NCI-H1436 treated with DMSO at 0.1 percent for 48 hours (cell line): ENCODE data around the gene YPEL1.
"Not testable (repeated sequence)": the region's sequence is repeated elsewhere in the genome, so short reads cannot be mapped to it uniquely, and the experiment has no call there.

Experiments used
- DNase-seq: peaks from one replicate; lab custom pipeline; 2025; lab: John Stamatoyannopoulos, UW

Gene YPEL1

GRCh38 chr22:21699643-21700042 is 36.0 kb downstream of the YPEL1 start:
- DNase-seq: no peak

GRCh38 chr22:21698430-21699329 is 36.9 kb downstream of the YPEL1 start:
- DNase-seq: no peak

DNA sequence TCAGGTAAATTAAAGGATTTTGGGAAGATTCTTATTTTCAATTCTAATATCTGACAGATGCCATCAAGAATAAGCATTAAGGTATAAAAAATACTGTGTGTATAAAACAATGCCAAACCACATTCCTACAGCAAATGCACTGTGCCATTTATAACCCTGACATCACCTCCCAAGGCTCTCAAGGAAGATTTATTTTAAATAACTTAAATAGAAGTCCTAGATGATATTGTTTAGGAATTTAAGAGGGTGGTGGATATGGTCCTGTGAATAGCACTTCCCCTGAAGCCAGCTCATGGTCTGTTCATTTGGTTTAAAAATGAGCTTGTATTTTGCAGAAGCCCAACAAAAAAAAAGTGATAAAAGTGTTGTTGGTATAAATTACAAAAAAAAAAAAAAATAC is 37.7 kb downstream of the YPEL1 start:
- no peak for DNase-seq

DNA sequence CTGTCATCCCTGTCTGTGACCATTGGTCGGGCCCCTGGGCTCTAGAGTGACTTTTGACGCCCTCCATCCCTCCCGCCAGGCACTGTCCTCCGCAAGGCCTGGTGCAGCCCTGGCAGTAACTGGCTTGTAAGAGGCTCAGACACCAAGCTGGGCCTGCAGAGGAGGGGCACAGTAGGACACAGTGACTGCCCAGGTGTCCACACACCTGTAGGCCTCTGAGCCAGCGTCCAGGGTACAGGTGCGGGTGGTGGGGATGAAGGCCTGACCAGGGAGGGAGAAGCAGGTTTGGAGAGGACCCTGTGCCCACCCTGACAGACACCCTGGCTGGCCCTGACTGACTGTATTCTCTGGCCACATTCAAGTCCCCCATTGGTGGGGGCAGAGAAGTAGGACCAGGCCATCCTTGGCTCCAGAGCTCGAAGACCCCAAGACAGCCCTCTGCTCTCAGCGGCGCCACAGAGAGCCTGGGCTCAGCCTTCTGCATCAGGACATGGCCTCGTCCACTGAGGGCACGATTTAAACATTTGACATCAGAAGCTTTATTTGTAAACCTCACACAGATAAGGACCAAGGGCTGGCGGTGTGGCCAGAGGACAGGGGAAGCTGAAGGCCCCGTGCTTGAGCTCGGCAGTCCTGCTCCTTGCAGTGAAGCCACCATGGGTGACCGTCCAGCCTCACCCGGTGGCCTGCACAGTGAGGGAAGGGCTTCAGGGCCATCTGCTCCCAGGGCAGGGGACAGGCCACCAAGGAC is 38.4 kb downstream of the YPEL1 start:
- DNase-seq: no peak

GRCh38 chr22:21696115-21696514 is 39.5 kb downstream of the YPEL1 start:
- DNase-seq: no peak

- no peak for DNase-seq
Observed at GRCh38 chr22:21695430-21696085, 40.0 kb downstream of the YPEL1 start.

DNA sequence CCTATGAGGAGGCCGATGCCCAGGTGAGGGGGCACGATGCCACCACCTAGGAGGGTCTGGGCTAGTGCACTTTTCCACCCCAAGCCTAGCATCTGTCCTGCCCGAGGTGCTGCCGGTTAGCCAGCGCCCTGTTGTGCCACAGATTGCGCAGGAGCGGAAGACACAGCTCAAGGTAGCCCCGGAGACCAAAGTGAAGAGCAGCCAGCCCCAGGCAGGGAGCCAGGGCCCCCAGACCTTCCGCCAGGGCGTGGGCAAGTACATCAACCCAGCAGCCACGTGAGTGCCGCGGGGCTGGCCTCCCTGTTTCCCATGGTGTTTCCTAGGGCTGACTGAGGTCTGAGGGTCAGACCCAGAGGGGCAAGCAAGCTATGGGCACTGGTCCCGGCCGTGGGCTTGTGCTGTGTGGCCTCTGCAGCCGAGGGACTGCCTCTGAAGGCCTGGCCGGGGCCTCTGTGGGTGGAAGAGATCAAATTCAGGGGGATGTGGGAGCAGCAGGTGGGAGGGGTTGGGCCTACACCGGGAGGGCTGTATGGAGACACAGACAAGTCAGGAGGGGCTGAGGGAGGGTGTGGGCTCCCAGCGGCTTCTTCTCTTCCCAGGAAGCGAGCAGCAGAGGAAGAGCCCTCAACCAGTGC is 40.7 kb downstream of the YPEL1 start:
- DNase-seq: no peak

DNA sequence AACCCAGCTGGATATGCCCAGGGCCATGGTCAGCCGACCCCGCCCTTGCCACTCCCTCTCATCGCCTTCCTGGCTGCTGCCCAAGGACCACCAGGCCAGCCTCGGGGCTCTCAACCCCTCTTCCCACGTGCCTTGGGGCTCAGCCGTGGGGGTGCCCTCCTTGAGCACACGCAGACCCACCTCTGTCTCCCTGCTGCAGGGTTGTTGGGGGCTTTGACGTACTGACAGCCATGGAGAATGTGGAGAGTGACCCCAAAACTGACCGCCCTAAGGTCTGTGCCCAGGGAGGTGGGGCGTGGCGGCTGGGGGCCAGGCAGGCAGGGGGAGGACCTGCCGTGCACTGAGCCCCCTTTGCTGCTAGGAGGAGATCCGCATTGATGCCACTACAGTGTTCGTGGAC is 41.2 kb downstream of the YPEL1 start:
- no peak for DNase-seq

DNA sequence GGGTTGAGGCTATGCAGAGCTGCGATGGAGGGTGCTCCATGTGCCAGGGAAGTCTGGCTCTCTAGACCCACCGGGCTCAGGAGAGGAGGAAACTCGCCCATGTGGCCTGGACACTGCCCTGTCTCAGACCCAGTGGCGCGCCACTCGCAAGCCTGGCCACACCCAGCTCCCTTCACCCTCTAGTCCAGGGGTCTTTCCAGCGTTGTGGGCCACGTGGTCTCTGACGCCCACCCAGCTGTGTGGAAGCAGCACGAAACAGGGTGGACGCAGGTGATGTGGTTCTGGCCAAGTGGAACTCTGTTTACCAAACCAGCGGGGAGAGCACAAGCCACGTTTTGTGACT is 41.6 kb downstream of the YPEL1 start:
- no peak for DNase-seq

DNA sequence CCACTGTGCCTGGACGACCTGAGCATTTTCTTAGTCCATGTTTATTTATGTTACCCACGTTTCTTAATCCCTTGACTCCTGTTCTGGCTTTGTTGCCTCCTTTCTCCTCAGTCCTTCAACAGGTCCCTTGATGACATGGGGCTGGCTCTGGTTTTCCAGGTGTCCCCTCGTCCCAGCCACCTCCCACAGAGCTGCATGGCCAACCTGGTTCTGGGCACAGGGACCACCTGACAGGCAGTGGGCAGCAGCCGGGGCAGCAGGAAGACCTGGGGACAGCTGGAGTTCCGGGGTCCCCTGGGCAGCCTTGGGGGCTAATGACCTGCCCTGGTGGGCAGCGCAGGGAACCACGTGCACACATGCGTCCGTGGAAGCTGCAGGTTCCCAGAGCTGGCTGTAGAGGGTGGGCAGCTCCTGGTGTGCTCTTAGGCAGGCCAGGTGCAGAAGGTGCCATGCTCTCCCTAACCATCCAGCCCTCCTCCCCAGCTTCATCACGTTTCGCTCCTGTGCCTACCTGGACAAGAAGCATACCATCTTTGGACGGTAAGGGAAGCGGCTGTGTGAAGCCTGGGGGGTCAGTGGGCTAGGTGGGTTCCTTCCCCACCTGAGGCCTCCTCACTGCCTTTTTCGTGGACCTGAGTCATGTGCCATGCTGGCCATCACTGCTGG is 42.1 kb downstream of the YPEL1 start:
- no peak for DNase-seq

- not testable (repeated sequence) for DNase-seq
Observed at GRCh38 chr22:21692856-21693255, 42.7 kb downstream of the YPEL1 start.

- no peak for DNase-seq
Observed at GRCh38 chr22:21691816-21692215, 43.8 kb downstream of the YPEL1 start.

DNA sequence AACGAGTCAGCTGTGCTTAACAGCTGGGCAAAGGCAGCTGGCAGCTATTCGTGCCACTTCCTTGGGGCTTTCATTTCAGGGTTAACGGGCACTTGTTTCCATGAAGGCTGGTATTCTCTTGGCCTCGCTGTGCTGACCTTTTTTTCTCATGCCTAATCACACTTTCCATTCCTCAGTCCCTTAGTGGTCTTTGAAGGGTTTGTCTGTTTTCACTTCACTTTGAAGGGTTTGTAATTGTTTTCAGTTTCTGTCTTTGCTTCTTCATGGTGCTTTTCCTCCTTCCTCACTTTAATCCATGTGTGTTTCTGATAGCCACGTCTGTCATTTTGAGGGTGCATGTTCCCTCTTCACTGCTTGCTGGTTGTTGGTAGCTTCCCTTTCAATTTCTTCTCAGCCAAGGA is 45.2 kb downstream of the YPEL1 start:
- no peak for DNase-seq

DNA sequence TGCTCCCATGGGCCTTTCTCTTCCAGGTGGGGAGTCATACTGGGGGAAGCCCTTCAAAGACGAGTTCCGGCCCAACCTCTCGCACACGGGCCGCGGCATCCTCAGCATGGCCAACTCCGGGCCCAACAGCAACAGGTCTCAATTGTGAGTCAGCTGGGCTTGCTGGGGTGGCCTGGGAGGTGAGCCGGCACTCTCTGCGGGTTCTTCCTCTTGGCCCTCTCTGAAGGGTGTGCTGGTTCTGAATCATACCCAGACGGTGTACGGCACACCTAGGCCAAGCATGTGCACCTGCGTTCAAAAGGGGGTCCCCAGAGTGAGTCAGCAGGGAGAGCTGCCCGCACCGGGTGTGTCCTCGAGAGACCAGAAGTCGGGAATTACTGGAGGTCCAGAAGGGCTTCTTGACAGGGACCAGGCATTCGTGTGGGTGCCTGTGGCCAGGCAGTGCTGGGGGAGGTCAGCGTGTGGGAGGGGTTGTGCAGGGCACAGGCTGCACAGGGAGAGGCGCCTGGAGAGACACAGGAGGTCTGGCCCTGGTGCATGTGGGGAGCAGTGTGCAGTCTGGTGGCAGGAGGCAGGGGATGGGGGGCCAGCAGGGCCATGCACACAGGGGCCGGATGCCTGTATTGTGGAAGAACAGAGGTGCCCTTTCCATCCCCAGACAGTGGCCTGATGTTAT is 46.8 kb downstream of the YPEL1 start:
- DNase-seq: no peak

DNA sequence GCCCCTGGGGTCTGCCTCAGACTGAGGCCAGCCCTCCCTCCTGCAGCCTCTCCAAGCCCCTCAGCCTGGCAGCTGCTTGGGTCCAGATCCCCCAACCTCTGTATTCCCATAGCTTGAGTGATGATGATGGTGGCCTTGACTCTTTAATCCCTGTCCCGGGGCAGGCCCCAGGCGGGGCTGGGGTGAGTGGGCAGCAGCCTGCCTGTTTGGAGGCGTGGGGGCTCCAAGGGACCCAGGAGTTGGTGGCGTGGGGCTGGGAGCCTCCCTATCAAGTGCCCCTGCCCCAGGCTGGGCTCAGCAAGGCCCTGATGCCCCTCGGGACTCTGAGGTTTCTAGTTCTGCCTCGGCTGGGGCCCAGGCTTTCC is 47.3 kb downstream of the YPEL1 start:
- DNase-seq: no peak

DNA sequence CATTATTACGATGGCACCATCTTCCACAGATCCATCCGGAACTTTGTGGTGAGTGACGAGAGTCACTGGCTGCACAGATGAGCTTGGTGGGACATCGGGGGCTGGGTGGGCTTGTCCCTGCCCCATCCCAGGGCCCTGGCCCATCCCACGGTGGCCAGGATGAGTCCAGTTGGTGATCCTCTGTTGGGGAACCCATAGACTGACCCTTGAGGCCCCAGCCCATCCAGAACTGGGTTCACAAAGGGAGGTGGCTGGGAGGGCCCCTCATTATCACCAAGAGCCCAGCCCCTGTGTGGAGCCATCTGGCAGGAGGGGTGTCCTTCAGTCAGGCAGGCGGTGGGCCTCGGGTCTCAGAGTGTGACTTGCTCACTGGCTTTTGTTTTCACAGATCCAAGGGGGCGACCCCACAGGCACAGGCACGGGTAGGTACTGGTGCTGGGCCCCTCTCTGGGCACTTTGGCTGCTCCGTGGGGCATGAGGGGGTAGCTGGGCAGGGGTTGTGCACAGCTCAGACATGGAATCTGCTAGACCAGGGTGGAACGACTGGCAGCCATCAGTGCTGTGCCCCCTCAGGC is 47.8 kb downstream of the YPEL1 start:
- no peak for DNase-seq

DNA sequence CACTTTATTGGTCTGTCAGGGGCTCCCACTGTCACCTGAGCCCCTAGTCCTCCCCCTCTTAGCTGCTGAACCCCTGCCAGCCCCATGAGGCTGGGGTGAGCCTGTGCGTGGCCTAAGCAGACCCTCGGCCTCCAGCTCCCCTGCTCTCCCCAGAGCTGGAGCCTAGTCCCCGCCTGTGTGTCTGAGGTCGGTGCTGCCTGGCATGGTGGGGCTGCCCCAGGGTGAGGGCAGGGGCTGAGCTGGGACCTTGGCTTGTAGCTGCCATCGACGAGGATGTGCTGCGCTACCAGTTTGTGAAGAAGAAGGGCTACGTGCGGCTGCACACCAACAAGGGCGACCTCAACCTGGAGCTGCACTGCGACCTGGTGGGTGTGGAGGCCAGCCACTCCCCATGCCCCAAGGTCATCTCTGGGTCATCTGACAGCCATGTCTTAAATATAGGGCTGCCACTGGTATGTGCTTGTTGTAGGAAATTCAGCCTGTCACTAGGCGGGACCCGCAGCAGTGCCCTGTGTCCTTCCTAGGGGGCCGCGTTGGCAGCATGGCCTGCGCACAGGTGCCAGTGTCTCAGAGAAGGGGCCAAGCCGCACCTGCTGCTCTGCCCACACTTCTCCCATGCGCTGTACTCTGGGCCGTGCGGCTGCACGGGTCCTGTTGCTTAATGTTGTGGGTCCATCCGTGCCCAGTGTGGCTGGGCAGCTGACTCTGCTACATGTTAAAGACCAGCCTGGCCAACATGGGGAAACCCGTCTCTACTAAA is 48.8 kb downstream of the YPEL1 start:
- DNase-seq: no peak

DNA sequence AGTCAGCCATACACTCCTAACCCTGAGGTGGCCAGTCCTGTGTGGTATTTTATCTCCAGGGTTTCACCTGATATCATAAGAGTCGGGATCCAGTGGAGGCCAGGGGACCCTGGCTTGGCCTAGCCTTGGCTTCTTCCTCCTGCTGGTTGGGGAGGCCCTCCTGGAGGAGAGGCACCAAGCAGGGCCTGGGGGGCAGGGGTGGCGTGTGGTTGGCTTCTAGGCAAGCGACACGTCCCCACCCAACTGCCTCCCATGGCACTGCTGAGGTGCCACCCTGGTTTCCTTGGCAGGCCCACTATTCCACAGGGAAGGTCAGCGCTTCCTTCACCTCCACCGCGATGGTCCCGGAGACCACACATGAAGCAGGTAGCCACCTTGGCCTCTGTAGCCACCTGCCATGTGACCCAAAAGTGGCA is 49.4 kb downstream of the YPEL1 start:
- no peak for DNase-seq

DNA sequence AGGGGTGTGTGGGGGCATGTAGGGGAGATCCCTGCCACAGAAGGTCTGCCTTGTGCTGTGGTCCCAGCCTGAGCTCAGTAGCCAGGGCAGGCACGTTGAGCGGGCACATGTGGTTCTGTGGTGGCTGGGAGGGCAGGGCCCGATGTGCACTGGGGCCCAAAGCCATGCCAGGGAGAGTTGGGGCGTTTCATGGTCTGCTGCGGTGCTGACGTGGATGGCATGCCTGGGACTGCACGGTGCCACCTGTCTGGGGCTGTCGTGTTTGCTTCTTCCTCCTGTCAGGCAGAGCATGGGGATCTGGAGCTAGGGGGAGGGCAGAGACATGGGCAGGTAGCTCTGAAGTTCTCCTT is 50.5 kb downstream of the YPEL1 start:
- no peak for DNase-seq

DNA sequence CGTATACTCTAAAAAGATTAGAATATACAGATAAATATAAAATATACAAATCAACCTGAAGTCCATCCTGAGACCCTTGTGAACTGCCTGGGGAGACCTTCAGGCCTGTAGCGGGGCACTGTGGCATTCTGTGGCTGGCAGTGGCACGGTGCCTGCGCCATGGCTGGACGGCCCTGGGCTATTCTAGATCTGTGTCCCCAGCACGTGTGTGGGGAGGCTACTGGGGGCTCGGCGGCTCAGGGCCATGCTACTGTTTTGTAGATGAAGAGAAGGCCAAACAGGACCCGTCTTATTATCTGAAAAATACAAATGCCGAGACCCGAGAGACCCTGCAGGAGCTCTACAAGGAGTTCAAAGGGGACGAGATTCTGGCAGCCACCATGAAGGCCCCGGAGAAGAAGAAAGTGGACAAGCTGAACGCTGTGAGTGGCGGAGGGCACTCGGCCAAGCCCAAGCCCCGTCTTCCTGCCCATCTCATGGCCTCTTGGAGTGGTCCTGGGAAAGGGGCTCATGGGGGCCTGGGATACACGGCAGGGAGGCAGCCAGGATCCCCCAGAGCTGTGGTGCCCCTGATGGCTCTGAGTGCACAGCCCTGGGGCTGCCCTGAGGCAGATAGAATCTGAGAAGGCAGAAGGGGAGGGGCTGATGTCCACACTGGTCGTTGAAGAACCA is 51.0 kb downstream of the YPEL1 start:
- no peak for DNase-seq
